GM12873 (cell line): ENCODE measurements around the gene BANF2.

Experiments
- TF ChIP-seq, protein P1 (sequence below): IDR thresholded peaks from 2 replicates; pipeline ENCODE4 v1.5.1; 2012; ENCODE audit warnings: low read depth, mild to moderate bottlenecking, moderate library complexity, low read length, control low read depth; ENCODE audit not compliant: insufficient read depth; ENCODE audit errors: missing control alignments

The BANF2 gene

DNA sequence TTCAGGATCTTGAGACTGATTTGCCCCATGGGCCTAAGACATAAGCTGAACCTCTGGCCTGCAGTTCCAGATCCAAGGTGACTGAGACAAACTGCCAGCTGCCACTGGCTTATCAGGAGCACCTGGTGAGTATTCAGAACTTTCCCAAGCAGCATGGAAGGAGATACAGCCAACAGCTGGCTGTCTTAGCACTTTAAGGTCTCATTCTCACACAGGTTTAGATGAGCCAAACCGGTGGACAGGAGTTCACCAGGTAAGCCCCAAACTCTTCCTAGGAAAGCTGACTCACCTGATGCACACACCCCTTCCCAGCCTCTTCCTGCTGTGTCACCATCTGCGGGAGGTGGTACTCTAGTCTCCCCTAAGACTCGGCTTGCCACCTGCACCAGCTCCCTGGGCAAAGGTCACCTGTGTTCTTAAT is at the start of gene BANF2:
BANF2 (plus strand) TSS at position 36 of the 421 bp plus-strand sequence. CDS start 25,060 bp downstream, outside the sequence.
- TF ChIP-seq, protein P1, sequence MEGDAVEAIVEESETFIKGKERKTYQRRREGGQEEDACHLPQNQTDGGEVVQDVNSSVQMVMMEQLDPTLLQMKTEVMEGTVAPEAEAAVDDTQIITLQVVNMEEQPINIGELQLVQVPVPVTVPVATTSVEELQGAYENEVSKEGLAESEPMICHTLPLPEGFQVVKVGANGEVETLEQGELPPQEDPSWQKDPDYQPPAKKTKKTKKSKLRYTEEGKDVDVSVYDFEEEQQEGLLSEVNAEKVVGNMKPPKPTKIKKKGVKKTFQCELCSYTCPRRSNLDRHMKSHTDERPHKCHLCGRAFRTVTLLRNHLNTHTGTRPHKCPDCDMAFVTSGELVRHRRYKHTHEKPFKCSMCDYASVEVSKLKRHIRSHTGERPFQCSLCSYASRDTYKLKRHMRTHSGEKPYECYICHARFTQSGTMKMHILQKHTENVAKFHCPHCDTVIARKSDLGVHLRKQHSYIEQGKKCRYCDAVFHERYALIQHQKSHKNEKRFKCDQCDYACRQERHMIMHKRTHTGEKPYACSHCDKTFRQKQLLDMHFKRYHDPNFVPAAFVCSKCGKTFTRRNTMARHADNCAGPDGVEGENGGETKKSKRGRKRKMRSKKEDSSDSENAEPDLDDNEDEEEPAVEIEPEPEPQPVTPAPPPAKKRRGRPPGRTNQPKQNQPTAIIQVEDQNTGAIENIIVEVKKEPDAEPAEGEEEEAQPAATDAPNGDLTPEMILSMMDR = no peak

DNA sequence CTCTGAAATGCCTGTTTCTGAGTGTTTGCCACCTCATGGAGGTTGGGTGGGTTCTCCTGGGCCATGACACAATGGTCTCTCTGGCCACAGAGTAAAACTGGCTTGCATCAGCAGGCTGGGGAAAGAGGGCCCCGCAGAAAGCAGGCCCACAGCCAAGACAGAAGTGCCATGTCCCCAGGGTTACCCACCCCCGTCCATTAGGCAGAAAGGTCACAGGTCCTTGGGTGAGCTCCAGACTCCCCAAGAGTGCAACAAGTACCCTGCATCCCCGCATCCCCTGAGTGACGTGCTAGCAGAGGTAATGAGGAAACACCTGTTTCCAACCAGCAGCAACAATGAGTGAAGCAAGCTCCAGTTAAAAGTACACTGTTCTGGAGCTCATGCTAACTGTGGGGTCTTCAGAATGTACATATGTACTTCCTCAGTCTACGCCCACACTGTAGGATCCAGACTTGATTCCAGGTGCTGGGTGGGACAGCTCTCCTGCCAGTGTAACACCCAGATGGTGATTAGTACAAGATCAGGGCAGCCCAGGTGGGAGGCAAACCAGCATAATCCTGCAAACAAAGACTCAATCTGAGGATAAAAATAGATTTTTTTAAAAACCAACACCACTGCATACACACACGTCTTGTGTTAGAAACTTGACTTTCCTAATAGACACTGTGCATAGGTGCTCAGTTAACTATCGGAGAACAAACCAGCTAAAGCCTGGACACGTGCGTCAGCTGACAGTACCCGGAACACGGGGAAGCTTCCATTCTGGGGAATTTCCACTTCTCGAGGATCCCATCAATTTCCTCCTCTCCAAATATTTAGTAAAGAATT is 49.3 kb upstream of the BANF2 start:
- TF ChIP-seq, protein P1 = no peak

DNA sequence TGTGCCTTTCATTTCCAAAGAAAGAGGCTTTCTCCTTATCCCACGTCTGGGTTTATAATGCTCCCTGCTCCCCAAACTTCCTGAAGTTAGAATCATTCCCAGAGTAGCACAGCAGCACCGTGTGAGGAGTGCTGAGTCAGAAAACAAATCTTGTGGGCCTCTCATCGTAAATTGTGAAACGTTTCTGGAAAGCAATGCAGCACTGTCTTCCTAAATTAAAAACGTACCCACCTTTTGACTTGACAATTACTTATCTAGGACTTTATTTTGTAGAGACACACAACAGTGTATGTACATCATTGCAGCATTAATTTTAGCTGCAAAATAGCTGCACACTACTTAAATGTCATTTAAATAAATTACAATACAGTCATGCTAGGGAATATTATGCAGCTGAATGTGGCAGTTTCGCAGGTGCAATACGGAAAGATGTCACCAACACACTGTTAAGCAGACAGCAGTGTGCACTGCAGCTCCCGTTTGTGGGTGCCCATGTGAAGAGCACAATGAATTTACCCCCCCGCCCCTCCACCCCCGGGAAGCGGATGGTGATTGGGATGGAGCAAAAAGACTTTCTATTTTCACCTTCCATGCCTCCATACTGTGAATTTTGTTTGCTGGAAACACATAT is 48.5 kb upstream of the BANF2 start:
- TF ChIP-seq, protein P1 = no peak

DNA sequence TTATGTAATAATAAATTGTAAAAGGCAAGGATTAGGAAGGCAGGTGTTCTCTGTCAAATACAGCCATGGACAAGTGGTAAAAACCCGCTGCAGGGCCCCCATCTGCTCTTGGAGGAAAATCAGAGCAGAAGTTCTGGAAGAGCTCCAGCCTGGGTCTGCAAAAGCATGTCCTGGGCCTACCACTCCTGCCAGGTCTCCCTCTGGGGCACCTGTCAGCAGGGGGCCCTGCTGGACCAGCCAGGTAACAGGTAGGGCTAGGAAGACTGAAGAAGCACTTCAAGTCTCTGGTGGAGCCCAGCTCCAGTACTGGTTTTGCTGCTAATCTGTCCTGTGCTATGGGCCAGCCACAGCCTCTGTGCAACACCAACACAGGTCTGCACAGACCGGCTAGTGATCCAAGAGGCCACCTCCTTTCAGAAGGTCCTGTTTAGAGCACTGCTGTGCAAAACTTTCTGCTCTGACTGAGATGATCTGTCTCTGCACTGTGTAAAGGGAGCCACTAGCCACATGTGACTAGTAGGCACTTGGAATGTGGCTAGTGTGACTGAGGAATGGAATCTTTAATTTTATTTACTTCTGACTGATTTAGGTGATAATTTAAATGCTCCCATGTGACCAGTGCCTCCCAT is 47.9 kb upstream of the BANF2 start:
- TF ChIP-seq, protein P1 = peak; percentile 24

DNA sequence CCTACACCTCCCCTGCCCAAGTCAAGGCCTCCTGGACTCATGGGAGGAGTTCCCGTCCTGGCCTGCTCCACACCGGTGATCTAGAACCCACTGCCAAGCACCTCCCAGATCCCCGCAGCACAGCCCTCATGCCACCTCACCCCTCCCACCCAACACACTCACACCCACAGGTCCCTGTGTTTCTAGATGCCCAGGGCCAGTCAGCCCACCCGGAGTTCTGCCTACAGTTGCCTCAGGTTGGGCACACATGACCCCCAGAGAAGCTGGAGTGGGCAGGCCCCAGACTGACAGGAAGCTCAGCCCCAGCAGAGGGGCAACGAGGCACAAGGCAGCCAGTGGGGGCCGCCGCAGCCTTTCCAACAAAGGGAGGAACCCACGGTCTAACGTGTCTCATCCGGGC is 47.4 kb upstream of the BANF2 start:
- TF ChIP-seq, protein P1 = no peak

DNA sequence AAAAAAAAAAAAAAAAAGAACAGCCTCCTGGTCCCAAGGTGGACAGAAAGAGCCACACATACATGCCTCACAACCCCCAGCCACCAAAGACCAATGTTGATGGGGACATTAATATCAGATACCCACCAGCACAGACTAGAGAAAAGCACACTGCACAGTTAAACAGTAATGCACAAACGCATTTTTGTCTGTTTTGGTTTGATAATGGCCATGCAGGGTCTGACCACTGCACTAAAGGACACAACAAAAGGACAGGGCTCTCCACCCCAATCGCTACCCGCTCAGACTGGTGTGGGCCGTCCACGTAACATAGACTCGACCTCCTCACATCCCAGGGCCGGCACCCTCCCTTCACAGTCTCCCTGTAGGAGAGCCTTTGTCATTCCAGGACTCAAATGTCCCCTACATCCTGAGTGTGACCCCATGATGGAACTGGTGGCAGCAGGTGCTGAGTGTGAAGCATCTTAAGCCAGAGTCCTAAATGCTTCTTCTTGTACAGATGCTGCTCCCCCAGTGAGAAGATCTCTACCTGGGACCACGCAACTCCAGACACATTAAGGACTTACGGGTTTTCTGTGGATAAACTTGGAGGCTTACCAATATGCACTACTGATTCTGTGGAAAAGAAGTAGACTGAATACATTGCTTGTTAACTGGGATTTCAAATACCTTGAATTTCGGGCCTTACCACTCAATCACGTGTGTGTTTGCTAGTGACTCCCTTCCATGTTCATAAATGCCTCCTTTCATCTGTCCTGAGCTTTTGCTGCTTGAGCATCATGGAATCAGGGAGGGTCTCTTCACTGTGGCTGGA is 45.7 kb upstream of the BANF2 start:
- TF ChIP-seq, protein P1 = no peak
